Trophoblast cell (in vitro differentiated cells and primary cell): ENCODE measurements around the gene SPIB.

ENCODE experiments used
- DNase-seq, 2 donors: peaks; one replicate each; pipeline ENCODE4 v3.0.0-alpha.2; 2016
- H2AFZ ChIP-seq: 2 replicates; pipeline ENCODE4 v1.6.1; 2013; ENCODE audit warnings: low read length, moderate library complexity, mild to moderate bottlenecking; ENCODE audit not compliant: insufficient read depth, poor library complexity
- H2AK5ac ChIP-seq: 2 replicates; pipeline ENCODE4 v1.6.1; 2013; ENCODE audit warnings: mild to moderate bottlenecking, low read length
- H2BK120ac ChIP-seq: 2 replicates; pipeline ENCODE4 v1.6.1; 2013; ENCODE audit warnings: low read length, mild to moderate bottlenecking, moderate library complexity; ENCODE audit not compliant: insufficient read depth, poor library complexity
- H2BK12ac ChIP-seq: 2 replicates; pipeline ENCODE4 v1.6.1; 2013; ENCODE audit warnings: mild to moderate bottlenecking, low read length, moderate library complexity
- H2BK5ac ChIP-seq: 2 replicates; pipeline ENCODE4 v1.6.1; 2013; ENCODE audit warnings: low read length, low read depth, moderate library complexity, mild to moderate bottlenecking; ENCODE audit not compliant: poor library complexity
- H3K14ac ChIP-seq: 2 replicates; pipeline ENCODE4 v1.6.1; 2013; ENCODE audit warnings: mild to moderate bottlenecking, low read length
- H3K18ac ChIP-seq: 2 replicates; pipeline ENCODE4 v1.6.1; 2013; ENCODE audit warnings: mild to moderate bottlenecking, low read length
- H3K23ac ChIP-seq: 2 replicates; pipeline ENCODE4 v1.6.1; 2013; ENCODE audit warnings: low read length
- H3K27ac ChIP-seq: 2 replicates; pipeline ENCODE4 v1.5.1; 2013; ENCODE audit warnings: low read depth, mild to moderate bottlenecking, inconsistent platforms, low read length, moderate library complexity
- H3K27me3 ChIP-seq: 2 replicates; pipeline ENCODE4 v1.6.1; 2013; ENCODE audit warnings: inconsistent platforms, mild to moderate bottlenecking, low read length, moderate library complexity; ENCODE audit not compliant: insufficient read depth
- H3K36me3 ChIP-seq, 2 experiments: 1 replicate in 1 of 2; 2 replicates in 1 of 2; pipeline ENCODE4 v1.6.1; 2013; ENCODE audit warnings: low read length in 2 of 2, mild to moderate bottlenecking in 2 of 2, moderate library complexity in 1 of 2; ENCODE audit not compliant: insufficient read depth in 2 of 2, control insufficient read depth in 1 of 2
- H3K4ac ChIP-seq: 2 replicates; pipeline ENCODE4 v1.6.1; 2013; ENCODE audit warnings: low read depth, mild to moderate bottlenecking, low read length, moderate library complexity
- H3K4me1 ChIP-seq, 2 experiments: 1 replicate in 1 of 2; 2 replicates in 1 of 2; pipeline ENCODE4 v1.6.1; 2013; ENCODE audit warnings: low read length in 2 of 2, mild to moderate bottlenecking in 2 of 2, moderate library complexity in 1 of 2; ENCODE audit not compliant: insufficient read depth in 2 of 2, control insufficient read depth in 1 of 2
- H3K4me2 ChIP-seq: 2 replicates; pipeline ENCODE4 v1.6.1; 2013; ENCODE audit warnings: inconsistent platforms, mild to moderate bottlenecking, low read length, moderate library complexity
- H3K4me3 ChIP-seq: 2 replicates; pipeline ENCODE4 v1.5.1; 2013; ENCODE audit warnings: mild to moderate bottlenecking, low read depth, low read length, inconsistent platforms
- H3K79me1 ChIP-seq: one replicate; pipeline ENCODE4 v1.6.1; 2013; ENCODE audit warnings: low read length
- H3K79me2 ChIP-seq: 2 replicates; pipeline ENCODE4 v1.6.1; 2013; ENCODE audit warnings: low read length, mild to moderate bottlenecking; ENCODE audit not compliant: control insufficient read depth, insufficient read depth, poor library complexity
- H3K9ac ChIP-seq: 2 replicates; pipeline ENCODE4 v1.6.1; 2013; ENCODE audit warnings: mild to moderate bottlenecking, low read length
- H3K9me3 ChIP-seq: 2 replicates; pipeline ENCODE4 v1.6.1; 2013; ENCODE audit warnings: low read depth, mild to moderate bottlenecking, control low read depth, inconsistent platforms, low read length; ENCODE audit not compliant: insufficient read depth
- H4K12ac ChIP-seq: 2 replicates; pipeline ENCODE4 v1.6.1; 2013; ENCODE audit warnings: low read depth, mild to moderate bottlenecking, low read length, moderate library complexity
- H4K8ac ChIP-seq: 2 replicates; pipeline ENCODE4 v1.6.1; 2013; ENCODE audit warnings: low read depth, mild to moderate bottlenecking, low read length, moderate library complexity
- H4K91ac ChIP-seq: one replicate; pipeline ENCODE4 v1.6.1; 2013; ENCODE audit warnings: low read depth, mild to moderate bottlenecking, low read length, moderate library complexity
- WGBS: extraction: QIAGEN DNeasy Blood & Tissue Kit; methylation state at CpG from one replicate; pipeline ENCODE4 v1.1.7; 2013; ENCODE audit warnings: missing lambda C conversion rate; ENCODE audit not compliant: insufficient read length, insufficient coverage; ENCODE audit errors: extremely low coverage; 5-methylcytosine and 5-hydroxymethylcytosine counted together

SPIB gene

DNA sequence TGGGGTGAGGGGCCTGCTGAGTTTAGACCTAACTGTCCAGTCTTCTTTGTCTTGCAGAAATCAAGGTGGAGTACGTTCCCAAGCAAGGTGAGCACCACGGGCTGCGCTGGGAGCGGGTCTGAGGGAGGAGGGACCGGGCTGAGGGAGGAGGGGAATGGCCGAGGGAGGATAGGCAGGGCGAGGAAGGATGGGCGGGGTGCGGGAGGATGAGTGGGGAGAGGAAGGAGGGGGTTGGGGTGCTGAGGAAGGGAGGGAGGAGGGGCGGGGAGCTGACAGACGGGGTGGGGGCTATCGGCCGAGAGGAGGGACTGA lies 32.4 kb downstream of the SPIB start:
- Histone ChIP-seq H2BK120ac (no peak overlapping the region), H4K12ac (no peak overlapping the region), H3K4me2 (no peak overlapping the region), H3K23ac (no peak overlapping the region), H4K91ac (no peak overlapping the region), H3K36me3 (no peaks in the 10 kb centered on the region), H2AK5ac (no peak overlapping the region), H3K4me3 (no peak overlapping the region), H2BK5ac (no peak overlapping the region), H3K18ac (no peak overlapping the region), H2BK12ac (no peak overlapping the region), H3K79me2 (no peaks in the 10 kb centered on the region), H4K8ac (no peak overlapping the region), H3K9me3 (peaks cover 7% of the 10 kb centered on the region), H3K4ac (no peak overlapping the region), H2AFZ (no peak overlapping the region), H3K4me1 (no peaks in the 10 kb centered on the region), H3K27me3 (no peaks in the 10 kb centered on the region), H3K14ac (no peak overlapping the region), H3K79me1 (no peaks in the 10 kb centered on the region), H3K9ac (no peak overlapping the region), H3K27ac (no peak overlapping the region)
- no peak for DNase-seq
- 100% methylated on average over 3 of the region's 13 CpGs for WGBS

DNA sequence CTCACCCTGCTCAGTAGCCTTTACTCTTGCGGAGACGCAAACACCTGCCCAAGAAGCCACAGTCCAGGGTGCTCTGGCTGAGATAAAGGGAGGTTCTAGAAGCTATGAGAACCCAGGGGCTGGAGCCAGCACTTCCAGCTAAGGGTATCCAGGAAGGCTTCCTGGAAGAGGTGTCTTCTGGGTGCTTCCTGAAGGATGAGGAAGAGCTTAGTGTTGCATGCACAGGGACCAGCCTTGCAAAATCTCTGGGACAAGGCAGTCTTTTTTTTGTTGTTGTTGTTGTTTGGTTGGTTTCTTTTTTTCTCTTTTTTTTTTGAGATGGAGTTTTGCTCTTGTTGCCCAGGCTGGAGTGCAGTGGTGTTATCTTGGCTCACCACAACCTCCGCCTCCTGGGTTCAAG lies 34.5 kb downstream of the SPIB start:
- H3K23ac ChIP-seq, result no peak overlapping the region
- no peak overlapping the region for H4K8ac ChIP-seq
- no peak overlapping the region for H3K9ac ChIP-seq
- H2BK12ac ChIP-seq, result no peak overlapping the region
- no peaks in the 10 kb centered on the region for H3K79me2 ChIP-seq
- no peak overlapping the region for H3K18ac ChIP-seq
- no peak overlapping the region for H3K4ac ChIP-seq
- no peak overlapping the region for H2BK5ac ChIP-seq
- no peak overlapping the region for H2BK120ac ChIP-seq
- H3K4me2 ChIP-seq, result no peak overlapping the region
- H3K27ac ChIP-seq, result no peak overlapping the region
- no peak overlapping the region for H4K91ac ChIP-seq
- no peaks in the 10 kb centered on the region for H3K36me3 ChIP-seq
- no CpG with 5 or more reads among the region's 3 CpGs for WGBS
- peaks cover 2% of the 10 kb centered on the region for H3K9me3 ChIP-seq
- no peak for DNase-seq
- H3K4me3 ChIP-seq, result no peak overlapping the region
- H2AK5ac ChIP-seq, result no peak overlapping the region
- no peaks in the 10 kb centered on the region for H3K79me1 ChIP-seq
- no peak overlapping the region for H4K12ac ChIP-seq
- no peaks in the 10 kb centered on the region for H3K4me1 ChIP-seq
- no peaks in the 10 kb centered on the region for H3K27me3 ChIP-seq
- H3K14ac ChIP-seq, result no peak overlapping the region
- H2AFZ ChIP-seq, result no peak overlapping the region

DNA sequence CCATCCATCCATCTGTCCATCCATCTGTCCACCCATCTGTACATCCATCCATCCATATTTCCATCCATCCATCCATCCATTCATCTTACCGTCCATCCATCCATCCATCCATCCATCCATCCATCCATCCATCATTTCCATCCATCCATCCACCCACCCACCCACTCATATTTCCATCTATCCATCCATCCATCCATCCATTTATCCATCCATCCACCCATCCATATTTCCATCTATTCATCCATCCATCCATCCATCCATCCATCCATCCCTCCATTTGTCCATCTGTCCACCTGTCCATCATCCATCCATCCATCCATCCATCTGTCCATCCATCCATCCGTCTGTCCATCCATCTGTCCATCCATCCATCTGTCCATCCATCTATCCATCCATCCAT lies 37.3 kb downstream of the SPIB start:
- Histone ChIP-seq H3K79me2 (no peaks in the 10 kb centered on the region), H3K27me3 (no peaks in the 10 kb centered on the region), H2BK120ac (no peak overlapping the region), H4K12ac (no peak overlapping the region), H3K4me2 (no peak overlapping the region), H3K27ac (no peak overlapping the region), H4K91ac (no peak overlapping the region), H2AK5ac (no peak overlapping the region), H2BK5ac (no peak overlapping the region), H3K9ac (no peak overlapping the region), H3K14ac (no peak overlapping the region), H3K18ac (no peak overlapping the region), H3K4me1 (peaks cover 0 to 4% of the 10 kb centered on the region in 2 experiments), H3K4me3 (no peak overlapping the region), H3K79me1 (no peaks in the 10 kb centered on the region), H3K23ac (no peak overlapping the region), H3K36me3 (no peaks in the 10 kb centered on the region), H4K8ac (no peak overlapping the region), H2BK12ac (no peak overlapping the region), H3K4ac (no peak overlapping the region), H3K9me3 (peaks cover 3% of the 10 kb centered on the region), H2AFZ (no peak overlapping the region)
- WGBS, result 100% methylated on average over 1 of the region's 2 CpGs
- no peak for DNase-seq

DNA sequence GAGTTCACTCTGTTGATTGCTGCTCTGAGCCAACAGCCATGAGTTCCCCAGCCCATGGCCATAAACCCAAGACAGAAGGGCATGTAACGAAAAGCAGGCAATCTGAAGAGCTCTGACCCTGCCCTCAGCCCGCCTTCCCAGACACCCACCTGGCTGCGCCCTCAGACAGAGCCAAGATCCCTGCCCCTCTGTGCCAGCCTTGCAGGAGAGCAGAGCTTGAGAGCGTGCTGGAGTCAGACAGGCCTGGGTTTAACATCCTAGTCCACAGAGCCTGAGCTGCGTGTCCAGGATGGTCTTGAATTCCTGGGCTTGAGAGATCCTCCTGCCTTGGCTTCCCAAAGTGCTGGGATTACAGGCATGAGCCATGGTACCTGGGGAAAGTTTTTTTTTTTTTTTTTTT lies 38.6 kb downstream of the SPIB start:
- no peak overlapping the region for H3K4ac ChIP-seq

More for the DNA sequence above, 38.6 kb downstream of the SPIB start:
- peaks cover 0 to 4% of the 10 kb centered on the region in 2 experiments for H3K4me1 ChIP-seq
- H3K23ac ChIP-seq, result no peak overlapping the region
- DNase-seq, result no peak
- no peak overlapping the region for H2AFZ ChIP-seq
- H3K18ac ChIP-seq, result no peak overlapping the region
- no peak overlapping the region for H4K8ac ChIP-seq
- H4K12ac ChIP-seq, result no peak overlapping the region
- peaks cover 2% of the 10 kb centered on the region for H3K9me3 ChIP-seq
- no peak overlapping the region for H2AK5ac ChIP-seq
- H3K36me3 ChIP-seq, result no peaks in the 10 kb centered on the region
- H3K79me2 ChIP-seq, result no peaks in the 10 kb centered on the region
- no peak overlapping the region for H3K4me3 ChIP-seq
- H2BK5ac ChIP-seq, result no peak overlapping the region
- H3K79me1 ChIP-seq, result no peaks in the 10 kb centered on the region
- H4K91ac ChIP-seq, result no peak overlapping the region
- no peak overlapping the region for H3K27ac ChIP-seq
- H3K9ac ChIP-seq, result no peak overlapping the region
- no peak overlapping the region for H2BK12ac ChIP-seq
- no CpG with 5 or more reads among the region's 5 CpGs for WGBS
- H3K4me2 ChIP-seq, result no peak overlapping the region
- H3K14ac ChIP-seq, result no peak overlapping the region
- no peaks in the 10 kb centered on the region for H3K27me3 ChIP-seq
- no peak overlapping the region for H2BK120ac ChIP-seq
